OCI-LY7 (cell line): ENCODE results near the gene PCNX2.

ENCODE experiments used
- EZH2phosphoT487 ChIP-seq: fragments of 200-600 bp; sonication (generic); IDR thresholded peaks from 2 replicates; pipeline ENCODE4 v1.6.1; 2018; ENCODE audit warnings: low read depth, borderline replicate concordance, mild to moderate bottlenecking, mixed run types, antibody characterized with exemption, low read length, moderate library complexity, mixed read lengths
- TF ChIP-seq, protein P1 (sequence below): fragments of 200-600 bp; sonication (generic); conservative IDR thresholded peaks from 2 replicates; pipeline ENCODE4 v1.5.1; 2014; ENCODE audit warnings: mild to moderate bottlenecking, antibody characterized with exemption, low read length, moderate library complexity, mixed read lengths

DNA sequence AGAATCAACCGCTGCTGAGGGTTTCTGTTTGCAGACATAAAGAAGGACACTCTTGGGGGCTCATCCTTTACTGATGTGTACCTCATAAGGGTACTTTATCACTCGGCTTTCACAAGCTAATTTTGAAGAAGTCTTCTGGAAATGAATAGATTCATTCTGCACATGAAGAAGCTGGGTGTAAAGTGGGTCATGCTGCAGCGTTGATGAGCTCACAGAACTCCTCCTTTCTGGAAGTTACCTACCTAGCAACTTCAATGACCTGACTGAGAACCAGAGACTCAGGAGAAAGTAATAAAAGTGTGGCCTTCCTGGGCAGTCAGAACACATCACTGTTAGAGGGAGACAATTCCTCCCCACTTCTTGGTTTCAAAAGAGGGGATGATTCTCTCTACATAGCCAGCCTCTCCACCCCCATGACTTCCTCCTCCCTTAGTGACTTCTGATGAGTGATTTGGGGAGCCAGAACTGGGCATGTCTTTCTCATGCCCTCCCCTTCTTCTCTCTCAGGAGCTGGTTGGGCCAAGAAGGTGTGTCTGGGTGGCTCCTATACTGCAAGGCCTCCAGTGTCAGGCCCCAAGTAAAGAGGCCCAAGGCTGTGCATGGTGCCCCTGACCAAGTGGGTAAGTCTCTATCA is 27.0 kb downstream of the PCNX2 start:
- no peak for TF ChIP-seq EZH2phosphoT487
- TF ChIP-seq, protein P1, sequence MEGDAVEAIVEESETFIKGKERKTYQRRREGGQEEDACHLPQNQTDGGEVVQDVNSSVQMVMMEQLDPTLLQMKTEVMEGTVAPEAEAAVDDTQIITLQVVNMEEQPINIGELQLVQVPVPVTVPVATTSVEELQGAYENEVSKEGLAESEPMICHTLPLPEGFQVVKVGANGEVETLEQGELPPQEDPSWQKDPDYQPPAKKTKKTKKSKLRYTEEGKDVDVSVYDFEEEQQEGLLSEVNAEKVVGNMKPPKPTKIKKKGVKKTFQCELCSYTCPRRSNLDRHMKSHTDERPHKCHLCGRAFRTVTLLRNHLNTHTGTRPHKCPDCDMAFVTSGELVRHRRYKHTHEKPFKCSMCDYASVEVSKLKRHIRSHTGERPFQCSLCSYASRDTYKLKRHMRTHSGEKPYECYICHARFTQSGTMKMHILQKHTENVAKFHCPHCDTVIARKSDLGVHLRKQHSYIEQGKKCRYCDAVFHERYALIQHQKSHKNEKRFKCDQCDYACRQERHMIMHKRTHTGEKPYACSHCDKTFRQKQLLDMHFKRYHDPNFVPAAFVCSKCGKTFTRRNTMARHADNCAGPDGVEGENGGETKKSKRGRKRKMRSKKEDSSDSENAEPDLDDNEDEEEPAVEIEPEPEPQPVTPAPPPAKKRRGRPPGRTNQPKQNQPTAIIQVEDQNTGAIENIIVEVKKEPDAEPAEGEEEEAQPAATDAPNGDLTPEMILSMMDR = no peak
